ENCODE data around the gene DHX35. TPM values are rescaled to one million over a fixed set of nuclear protein-coding genes. Genes with fewer than 3 reads are reported as not detected.
A peak's percentile ranks its signal among the peaks of the same experiment; 100 is the strongest.
"Not testable (repeated sequence)": the region's sequence is repeated elsewhere in the genome, so short reads cannot be mapped to it uniquely, and the experiment has no call there.

DHX35 gene
- total and polyA plus RNA-seq, 9 donors: 11.2 to 14.5 (median 12.0) TPM

- Histone ChIP-seq H3K27ac (no peak overlapping the region), H3K9me3 (no peaks in the 10 kb centered on the region), H3K36me3 (no peaks in the 10 kb centered on the region), H3K4me1 (ENCODE audit: insufficient read depth) (no peaks in the 10 kb centered on the region), H3K27me3 (no peaks in the 10 kb centered on the region), H3K4me3 (no peak overlapping the region)
- DNase-seq: no peak
- TF ChIP-seq CTCF (IDR thresholded peaks at IDR 0.05) (no peak), POLR2A (IDR thresholded peaks at IDR 0.05) (no peak)
- 91 to 95% (median 93%) methylated on average over 5 of the region's 5 CpGs for WGBS, 3 donors
- intact Hi-C loops (cut with DNase I): no loop called here
Observed at GRCh38 chr20:38957235-38957876, 4.8 kb upstream of the DHX35 start.

- no peaks in the 10 kb centered on the region for H3K4me1 ChIP-seq (ENCODE audit: insufficient read depth)
- 89 to 93% (median 90%) methylated on average over 8 of the region's 8 CpGs for WGBS, 3 donors
- DNase-seq: no peak
- no peak overlapping the region for H3K27ac ChIP-seq
- H3K36me3 ChIP-seq: no peaks in the 10 kb centered on the region
- intact Hi-C loops (cut with DNase I): no loop called here
- TF ChIP-seq EP300 (IDR thresholded peaks at IDR 0.05) (no peak), CTCF (IDR thresholded peaks at IDR 0.05) (no peak), POLR2A (IDR thresholded peaks at IDR 0.05) (no peak)
- H3K4me3 ChIP-seq: no peak overlapping the region
- H3K9me3 ChIP-seq: no peaks in the 10 kb centered on the region
- H3K27me3 ChIP-seq: no peaks in the 10 kb centered on the region
Observed at GRCh38 chr20:38957915-38958485, 4.1 kb upstream of the DHX35 start.

GRCh38 chr20:38960187-38960687, 1.9 kb upstream of the DHX35 start:
- H3K4me1 ChIP-seq (ENCODE audit: insufficient read depth); H3K36me3 ChIP-seq; intact Hi-C loops (cut with DNase I); DNase-seq; H3K27ac ChIP-seq; H3K9me3 ChIP-seq; H3K27me3 ChIP-seq; H3K4me3 ChIP-seq: not testable (repeated sequence)
- WGBS, 3 donors: 87 to 96% (median 94%) methylated on average over 9 of the region's 9 CpGs

GRCh38 chr20:38961530-38962043, 557 bp upstream of the DHX35 start:
- intact Hi-C loops (cut with DNase I): no loop called here
- WGBS, 3 donors: 10% methylated on average over 16 of the region's 16 CpGs
- H3K4me1 ChIP-seq (ENCODE audit: insufficient read depth): no peaks in the 10 kb centered on the region
- peak overlapping the region in 1 of 2 donors; percentile 20 for H3K27ac ChIP-seq
- no peaks in the 10 kb centered on the region for H3K27me3 ChIP-seq
- no peak for TF ChIP-seq EP300 (IDR thresholded peaks at IDR 0.05)
- DNase-seq: peak in 1 of 5 donors; percentile 36
- H3K4me3 ChIP-seq: peak overlapping the region; percentile 96
- H3K36me3 ChIP-seq: no peaks in the 10 kb centered on the region
- no peaks in the 10 kb centered on the region for H3K9me3 ChIP-seq

- no peak overlapping the region for H3K27ac ChIP-seq
- no peak for DNase-seq
- TF ChIP-seq EP300 (IDR thresholded peaks at IDR 0.05): no peak
- TF ChIP-seq CTCF (IDR thresholded peaks at IDR 0.05): no peak
- TF ChIP-seq POLR2A (IDR thresholded peaks at IDR 0.05): no peak
- no peaks in the 10 kb centered on the region for H3K9me3 ChIP-seq
- intact Hi-C loops (cut with DNase I): no loop called here
- H3K36me3 ChIP-seq: no peaks in the 10 kb centered on the region
- H3K4me3 ChIP-seq: peak overlapping the region; percentile 96
- 1 to 6% (median 2%) methylated on average over 5 of the region's 5 CpGs for WGBS, 3 donors
- H3K27me3 ChIP-seq: no peaks in the 10 kb centered on the region
- no peaks in the 10 kb centered on the region for H3K4me1 ChIP-seq (ENCODE audit: insufficient read depth)
Observed at GRCh38 chr20:38962928-38963401, 821 bp downstream of the DHX35 start.

All from ovary (tissue), 9 donors.